GM18499 (cell line): Measurements from ENCODE around the gene UNC13D.
A peak's percentile ranks its signal among the peaks of the same experiment; 100 is the strongest.
"Not testable (repeated sequence)": the region's sequence is repeated elsewhere in the genome, so short reads cannot be mapped to it uniquely, and the experiment has no call there.

Source experiments
- ATAC-seq: cut with Tn5 transposase; IDR thresholded peaks from one replicate; pipeline ENCODE4 v1.9.1; 2021; ENCODE audit warnings: moderate number of reproducible peaks; ENCODE audit not compliant: insufficient read depth, unreplicated experiment

The UNC13D gene

GRCh38 chr17:75875182-75875939 is 31.2 kb upstream of the UNC13D start:
- ATAC-seq = no peak

DNA sequence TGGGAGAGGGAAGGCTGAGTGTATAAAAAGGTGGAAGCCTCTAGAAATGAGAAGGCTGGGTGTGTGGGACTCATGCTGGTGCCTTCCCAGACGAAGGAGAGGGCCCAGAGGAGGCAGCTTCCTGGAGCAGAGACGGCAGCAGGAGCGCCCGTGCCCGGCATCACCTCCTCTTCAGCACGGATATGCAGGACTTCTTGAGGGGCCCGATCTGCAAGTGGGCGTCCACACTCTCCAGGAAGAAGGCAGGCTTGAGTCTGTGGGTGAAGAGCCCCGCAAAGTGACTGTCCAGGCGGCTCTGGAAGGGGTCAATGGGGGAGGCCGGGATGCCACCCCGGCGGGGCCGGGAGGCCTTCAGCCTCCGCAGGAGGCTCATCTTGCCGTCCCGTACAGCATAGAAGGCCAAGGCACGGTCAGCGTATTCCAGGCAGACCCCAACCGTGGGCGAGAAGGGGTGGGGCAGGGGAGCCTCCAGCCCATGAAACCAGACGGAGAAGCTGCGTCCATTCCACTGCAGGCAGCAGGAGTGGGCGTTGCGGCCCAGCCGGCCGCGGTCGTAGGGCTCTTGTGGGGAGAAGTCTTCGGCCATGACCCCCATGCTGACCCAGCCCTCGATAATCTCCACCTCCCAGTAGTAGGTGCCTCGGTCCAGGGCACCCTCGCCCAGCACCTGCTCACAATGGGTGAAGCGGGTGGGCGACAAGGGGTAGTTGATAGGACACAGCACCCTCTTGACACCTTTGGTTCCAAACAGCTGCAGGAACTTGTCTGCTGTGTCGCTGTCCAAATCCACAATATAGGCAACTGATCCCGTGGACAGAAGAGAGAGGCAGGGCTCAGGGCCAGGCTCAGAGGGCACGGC is 30.3 kb upstream of the UNC13D start:
- ATAC-seq = no peak

DNA sequence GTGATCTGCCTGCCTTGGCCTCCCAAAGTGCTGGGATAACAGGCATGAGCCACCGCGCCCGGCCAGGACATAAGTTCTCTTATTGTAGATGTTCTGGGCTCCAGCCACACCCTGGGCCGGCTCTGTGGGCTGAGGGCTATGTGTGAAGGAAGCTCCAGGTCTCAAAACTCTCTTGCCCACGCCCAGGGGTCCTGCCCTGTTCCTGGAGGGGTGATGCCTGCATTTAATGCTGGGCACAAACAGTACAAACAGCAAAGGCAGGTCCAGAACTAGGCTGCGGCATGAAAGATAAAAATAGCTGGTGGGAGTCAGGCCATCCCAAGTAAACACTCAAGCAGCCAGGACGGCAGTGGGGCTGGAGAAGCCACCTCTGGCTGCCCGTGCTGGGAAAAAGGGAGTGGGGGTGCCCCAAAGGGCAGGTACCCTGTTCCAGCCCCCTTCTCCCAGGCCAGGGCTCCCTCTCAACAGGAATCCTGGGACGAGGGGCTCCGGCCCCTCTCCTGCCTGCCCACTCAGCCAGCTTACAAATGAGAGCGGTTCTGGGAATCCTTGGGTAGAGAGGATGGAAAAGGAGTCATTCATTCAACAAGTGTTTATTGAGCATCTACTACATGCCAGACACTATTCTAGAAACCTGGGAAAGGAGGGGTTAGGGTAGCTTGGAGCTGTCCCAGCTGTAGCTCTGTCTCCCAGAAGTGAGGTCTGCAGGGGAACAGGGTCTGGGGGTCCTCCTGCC is 29.6 kb upstream of the UNC13D start:
- no peak for ATAC-seq

DNA sequence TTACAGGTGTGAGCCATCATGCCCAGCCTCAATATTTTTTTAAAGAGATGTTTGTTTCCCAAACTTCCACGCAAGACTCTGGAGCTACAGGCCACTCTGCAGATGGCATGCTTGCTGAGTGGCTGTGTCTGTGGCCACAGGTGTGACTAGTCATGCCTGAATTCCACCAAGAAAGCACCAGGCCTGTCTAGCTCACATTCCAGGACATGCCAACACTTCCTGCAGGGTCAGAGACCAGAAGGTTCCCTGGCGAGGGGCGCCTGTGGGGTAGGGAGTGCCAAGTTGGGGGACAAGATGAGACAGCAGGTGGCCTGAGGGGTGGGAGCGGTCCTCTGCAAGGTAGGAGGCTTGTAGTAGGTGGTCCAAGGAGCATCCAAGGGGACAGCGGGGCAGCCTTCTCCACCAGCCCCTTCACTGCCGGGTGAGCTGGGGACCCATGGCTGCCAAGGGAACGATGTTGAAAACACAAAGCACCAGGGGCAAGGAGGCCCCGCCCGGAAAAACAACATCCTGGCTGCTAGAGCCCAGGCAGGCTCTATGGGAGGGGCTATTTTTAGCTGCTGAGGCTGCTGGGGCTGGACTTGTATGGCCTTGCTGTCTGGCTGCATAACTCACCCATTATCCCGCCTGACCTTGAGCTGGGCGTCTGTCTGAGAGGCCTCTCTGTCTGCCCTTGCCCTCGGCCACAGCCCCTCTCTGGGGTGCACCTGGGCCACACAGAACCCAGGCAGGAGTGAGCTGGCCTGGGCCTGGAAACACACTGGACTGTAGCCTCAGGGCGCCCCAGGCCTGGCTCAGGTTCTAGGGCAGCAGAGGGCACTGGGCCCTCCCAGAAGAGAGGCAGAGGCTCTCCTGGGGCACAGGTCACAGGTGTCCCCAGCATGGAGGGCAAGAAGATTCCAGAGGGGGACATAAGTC is 28.5 kb upstream of the UNC13D start:
- no peak for ATAC-seq

GRCh38 chr17:75870228-75870627 is 26.0 kb upstream of the UNC13D start:
- ATAC-seq = not testable (repeated sequence)

- no peak for ATAC-seq
Measured at GRCh38 chr17:75869282-75870141, 25.3 kb upstream of the UNC13D start.

- ATAC-seq = not testable (repeated sequence)
Measured at GRCh38 chr17:75868730-75869281, 24.6 kb upstream of the UNC13D start.

DNA sequence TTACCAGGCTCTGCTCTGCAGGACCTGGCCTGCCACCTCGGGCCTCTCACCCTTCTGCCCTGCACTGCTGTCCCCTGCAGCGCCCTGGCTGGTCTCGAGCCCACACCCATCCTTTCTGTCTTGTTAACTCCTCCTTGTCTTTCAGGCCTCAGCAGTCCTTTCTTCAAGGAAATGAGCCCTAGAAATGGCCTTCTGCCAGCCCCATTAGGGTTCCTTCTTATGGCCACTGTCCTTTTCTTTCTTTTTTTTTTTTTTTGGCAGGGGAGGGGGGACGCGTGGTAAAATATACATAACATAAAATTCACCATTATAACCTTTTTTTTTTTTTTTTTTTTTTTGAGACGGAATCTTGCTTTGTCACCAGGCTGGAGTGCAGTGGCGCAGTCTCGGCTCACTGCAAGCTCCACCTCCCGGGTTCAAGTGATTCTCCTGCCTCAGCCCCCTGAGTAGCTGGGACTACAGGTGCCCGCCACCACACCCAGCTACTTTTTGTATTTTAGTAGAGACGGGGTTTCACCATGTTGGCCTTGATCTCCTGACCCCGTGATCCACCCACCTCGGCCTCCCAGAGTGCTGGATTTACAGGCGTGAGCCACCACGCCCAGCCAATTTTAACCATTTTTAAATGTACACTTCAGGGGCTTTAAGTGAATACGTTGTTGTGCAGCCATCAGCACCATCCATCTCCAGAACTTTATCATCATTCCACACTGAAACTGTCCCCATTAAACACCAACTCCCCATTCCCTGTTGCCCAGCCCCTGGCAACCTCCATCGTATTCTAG is 21.4 kb upstream of the UNC13D start:
- ATAC-seq = not testable (repeated sequence)

GRCh38 chr17:75864887-75865286 is 20.7 kb upstream of the UNC13D start:
- ATAC-seq = peak; percentile 14

DNA sequence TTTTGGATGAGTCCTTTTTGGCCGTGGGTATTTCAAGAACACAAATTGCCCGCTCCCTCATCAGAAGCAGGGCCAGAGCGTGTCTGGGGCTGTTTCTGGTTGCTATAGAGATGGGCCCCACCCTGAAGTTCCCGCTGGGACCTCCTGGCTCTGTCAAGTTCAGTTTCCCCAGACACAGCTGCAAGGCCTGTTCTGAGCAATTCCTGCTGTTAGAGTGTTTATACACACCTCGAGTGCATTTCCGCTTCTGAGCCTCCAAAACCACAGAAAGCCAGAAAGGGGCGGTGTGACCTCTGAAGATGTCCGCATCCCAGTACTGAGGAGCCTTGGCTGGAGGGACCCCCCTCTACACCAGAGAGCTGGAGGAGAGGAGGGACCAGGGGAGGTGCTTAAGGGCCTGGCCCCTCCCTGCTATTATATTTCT is 20.3 kb upstream of the UNC13D start:
- peak; percentile 65 for ATAC-seq

- no peak for ATAC-seq
Measured at GRCh38 chr17:75861927-75862317, 17.7 kb upstream of the UNC13D start.

DNA sequence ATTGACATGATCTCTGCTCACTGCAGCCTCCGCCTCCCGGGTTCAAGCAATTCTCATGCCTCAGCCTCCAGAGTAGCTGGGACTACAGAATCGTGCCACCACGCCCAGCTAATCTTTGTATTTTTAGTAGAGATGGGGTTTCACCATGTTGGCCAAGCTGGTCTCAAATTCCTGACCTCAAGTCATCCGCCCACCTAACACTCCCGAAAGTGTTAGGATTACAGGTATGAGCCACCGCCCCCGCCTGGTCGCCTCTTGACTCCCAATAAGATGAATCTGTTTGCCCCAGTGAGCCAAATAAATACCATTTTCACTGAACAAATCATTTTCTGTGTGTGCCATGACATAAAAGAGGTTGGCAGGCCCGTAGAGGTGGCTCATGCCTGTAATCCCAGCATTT is 15.2 kb upstream of the UNC13D start:
- ATAC-seq = not testable (repeated sequence)

DNA sequence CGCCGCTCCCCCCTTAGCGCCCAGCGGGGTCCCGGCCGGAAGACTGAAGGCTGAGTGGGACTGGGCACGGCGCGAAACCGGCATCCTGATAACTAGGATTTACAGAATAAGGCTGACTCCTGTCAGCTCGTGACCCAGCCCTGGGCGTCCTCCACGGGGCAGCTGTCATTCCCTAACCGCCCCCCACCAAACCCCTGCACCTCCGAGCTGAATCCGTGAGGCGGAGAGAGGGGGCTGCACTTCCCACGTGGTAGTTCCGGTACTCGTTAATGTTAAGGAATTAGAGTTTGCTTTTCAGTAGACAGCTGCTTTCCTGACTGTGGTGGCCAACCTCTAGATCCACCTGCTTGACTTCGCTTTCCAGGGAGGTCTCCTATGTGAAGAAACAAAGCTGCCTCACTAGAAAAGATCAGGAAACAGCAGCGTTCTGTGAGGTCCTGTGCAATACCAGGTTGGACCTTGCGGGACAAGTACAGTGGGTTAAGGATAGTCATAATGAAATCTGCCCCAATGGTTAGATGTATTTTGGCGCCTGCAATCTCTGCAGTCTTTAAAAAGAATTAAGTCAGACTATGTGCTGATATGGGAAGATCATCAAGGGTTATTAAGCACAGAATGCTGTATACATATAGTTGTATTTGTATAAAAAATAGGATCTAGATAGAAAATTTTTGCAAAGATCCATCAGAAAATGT is 12.0 kb upstream of the UNC13D start:
- no peak for ATAC-seq

- ATAC-seq = peak; percentile 73
Measured at GRCh38 chr17:75855310-75856061, 11.3 kb upstream of the UNC13D start, which contains the start of gene WBP2. WBP2 (minus strand) TSS chr17:75855335; CDS start chr17:75855297, 38 bp downstream.

DNA sequence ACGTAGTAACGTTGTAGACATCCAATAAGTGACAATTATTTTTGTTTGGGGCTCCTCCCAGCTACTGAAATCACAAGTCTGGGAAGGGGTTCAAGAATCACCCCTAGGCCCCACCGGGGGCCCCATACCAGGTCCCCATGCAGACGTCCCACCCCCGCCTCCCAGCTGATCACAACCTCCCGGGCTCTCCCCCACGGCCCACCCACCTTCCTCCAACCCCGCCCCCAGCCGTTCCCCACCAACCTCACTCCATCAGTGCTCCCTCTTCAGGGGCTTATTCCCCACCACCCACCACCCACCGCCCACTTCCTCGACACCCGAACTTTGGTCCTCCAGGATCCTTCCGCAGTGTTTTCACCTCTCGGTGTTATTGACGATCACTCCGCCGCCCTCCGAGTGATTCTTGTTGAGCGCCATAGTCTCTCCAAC is 10.7 kb upstream of the UNC13D start:
- ATAC-seq = no peak

DNA sequence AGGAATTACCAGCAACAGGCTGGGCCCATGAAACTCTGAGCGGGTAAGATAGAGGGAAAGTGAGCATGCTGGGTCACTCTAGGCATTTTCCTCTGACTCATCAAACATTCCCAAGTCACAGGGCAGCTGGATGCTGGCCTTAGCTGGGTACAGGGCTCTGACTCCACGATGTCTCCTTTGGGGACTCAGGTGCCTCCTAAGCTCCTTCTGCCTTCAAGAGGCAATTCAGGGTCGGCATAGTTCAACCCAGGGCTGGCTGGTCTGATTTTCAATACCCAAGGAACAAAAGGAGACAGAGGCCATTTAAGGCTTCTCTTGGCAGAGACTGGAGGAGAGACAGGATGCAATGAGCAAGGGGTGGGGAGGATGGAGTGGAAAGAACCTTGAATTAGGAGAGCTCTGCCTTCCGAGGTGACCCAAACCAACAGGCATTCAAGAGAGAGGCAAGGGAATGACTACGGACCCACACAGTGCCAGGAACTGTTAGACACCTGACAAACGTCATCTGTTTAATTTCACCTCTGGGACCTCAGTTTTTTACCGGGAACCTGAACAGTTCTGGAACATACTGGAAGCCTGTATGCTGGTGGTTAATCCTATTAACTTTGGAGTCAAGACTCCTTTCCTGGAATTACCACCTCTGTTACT is 10.0 kb upstream of the UNC13D start:
- ATAC-seq = no peak
